Measurements from ENCODE around the gene RAB3A.
A peak's percentile ranks its signal among the peaks of the same experiment; 100 is the strongest.

RAB3A gene

GRCh38 chr19:18157465-18158063 is 46.3 kb downstream of the RAB3A start:
- H3K4me3 ChIP-seq (ENCODE audit: low read depth, low read length) = no peak overlapping the region
- TF ChIP-seq CTCF (IDR thresholded peaks at IDR 0.05; ENCODE audit: low read depth, low read length) (no peak), MYC (IDR thresholded peaks at IDR 0.05; ENCODE audit: low read depth, low read length) (no peak), MAX (IDR thresholded peaks at IDR 0.05; ENCODE audit: low read depth, low read length) (no peak), POLR2A (IDR thresholded peaks at IDR 0.05; ENCODE audit: extremely low read depth, insufficient read length) (no peak)
- no peak for DNase-seq (ENCODE audit: low read depth)

- no peak for DNase-seq (ENCODE audit: low read depth)
- no peak overlapping the region for H3K4me3 ChIP-seq (ENCODE audit: low read depth, low read length)
- no peak for TF ChIP-seq MYC (IDR thresholded peaks at IDR 0.05; ENCODE audit: low read depth, low read length)
- TF ChIP-seq CTCF (IDR thresholded peaks at IDR 0.05; ENCODE audit: low read depth, low read length) = no peak
- no peak for TF ChIP-seq MAX (IDR thresholded peaks at IDR 0.05; ENCODE audit: low read depth, low read length)
- no peak for TF ChIP-seq POLR2A (IDR thresholded peaks at IDR 0.05; ENCODE audit: extremely low read depth, insufficient read length)
Observed at GRCh38 chr19:18156841-18157464, 46.9 kb downstream of the RAB3A start.

GRCh38 chr19:18156268-18156667 is 47.6 kb downstream of the RAB3A start:
- DNase-seq (ENCODE audit: low read depth) = no peak
- TF ChIP-seq CTCF (IDR thresholded peaks at IDR 0.05; ENCODE audit: low read depth, low read length) (no peak), MYC (IDR thresholded peaks at IDR 0.05; ENCODE audit: low read depth, low read length) (no peak)
- no peak overlapping the region for H3K4me3 ChIP-seq (ENCODE audit: low read depth, low read length)

- TF ChIP-seq CTCF (IDR thresholded peaks at IDR 0.05; ENCODE audit: low read depth, low read length) (no peak), MAX (IDR thresholded peaks at IDR 0.05; ENCODE audit: low read depth, low read length) (no peak), POLR2A (IDR thresholded peaks at IDR 0.05; ENCODE audit: extremely low read depth, insufficient read length) (no peak), MYC (IDR thresholded peaks at IDR 0.05; ENCODE audit: low read depth, low read length) (no peak)
- DNase-seq (ENCODE audit: low read depth) = no peak
- H3K4me3 ChIP-seq (ENCODE audit: low read depth, low read length) = no peak overlapping the region
Observed at GRCh38 chr19:18155095-18156087, 48.5 kb downstream of the RAB3A start.

- peak overlapping the region; percentile 63 for H3K4me3 ChIP-seq (ENCODE audit: low read depth, low read length)
- peak; percentile 28 for DNase-seq (ENCODE audit: low read depth)
- TF ChIP-seq POLR2A (IDR thresholded peaks at IDR 0.05; ENCODE audit: extremely low read depth, insufficient read length) (no peak), MAX (IDR thresholded peaks at IDR 0.05; ENCODE audit: low read depth, low read length) (no peak), MYC (IDR thresholded peaks at IDR 0.05; ENCODE audit: low read depth, low read length) (no peak), CTCF (IDR thresholded peaks at IDR 0.05; ENCODE audit: low read depth, low read length) (no peak)
Observed at GRCh38 chr19:18153556-18154134, 50.2 kb downstream of the RAB3A start.

All from NB4 (cell line).